GM18502 (cell line): ENCODE data around the gene ALX4.

Experiments
- ATAC-seq: cut with Tn5 transposase; IDR thresholded peaks from one replicate; pipeline ENCODE4 v1.9.1; 2021; ENCODE audit warnings: mild to moderate bottlenecking; ENCODE audit not compliant: unreplicated experiment, poor library complexity

The ALX4 gene

GRCh38 chr11:44309478-44310205 is at the start of gene ALX4:
TSS of gene ALX4 (minus strand) at chr11:44310139. CDS start at chr11:44310062, 77 bp downstream.
- no peak for ATAC-seq

GRCh38 chr11:44359162-44359561 is 49.2 kb upstream of the ALX4 start:
- ATAC-seq, result no peak

GRCh38 chr11:44358713-44359112 is 48.8 kb upstream of the ALX4 start:
- no peak for ATAC-seq

- ATAC-seq, result no peak
Observed at GRCh38 chr11:44357711-44358110, 47.8 kb upstream of the ALX4 start.

- ATAC-seq, result no peak
Observed at GRCh38 chr11:44356351-44356750, 46.4 kb upstream of the ALX4 start.

GRCh38 chr11:44351898-44352498 is 42.1 kb upstream of the ALX4 start:
- ATAC-seq, result no peak

GRCh38 chr11:44351006-44351660 is 41.2 kb upstream of the ALX4 start:
- peak; percentile 91 for ATAC-seq

- no peak for ATAC-seq
Observed at GRCh38 chr11:44349328-44349727, 39.4 kb upstream of the ALX4 start.

- ATAC-seq, result no peak
Observed at GRCh38 chr11:44348721-44349120, 38.8 kb upstream of the ALX4 start.

GRCh38 chr11:44348114-44348513 is 38.2 kb upstream of the ALX4 start:
- no peak for ATAC-seq

- ATAC-seq, result no peak
Observed at GRCh38 chr11:44347538-44347937, 37.6 kb upstream of the ALX4 start.

- no peak for ATAC-seq
Observed at GRCh38 chr11:44346983-44347382, 37.0 kb upstream of the ALX4 start.

GRCh38 chr11:44345781-44346180 is 35.8 kb upstream of the ALX4 start:
- ATAC-seq, result no peak

- ATAC-seq, result no peak
Observed at GRCh38 chr11:44344921-44345320, 35.0 kb upstream of the ALX4 start.

- no peak for ATAC-seq
Observed at GRCh38 chr11:44344423-44344820, 34.5 kb upstream of the ALX4 start.

- no peak for ATAC-seq
Observed at GRCh38 chr11:44343778-44344422, 34.0 kb upstream of the ALX4 start.

- no peak for ATAC-seq
Observed at GRCh38 chr11:44342616-44343015, 32.7 kb upstream of the ALX4 start.

- no peak for ATAC-seq
Observed at GRCh38 chr11:44340656-44341055, 30.7 kb upstream of the ALX4 start.

- no peak for ATAC-seq
Observed at GRCh38 chr11:44339530-44339883, 29.6 kb upstream of the ALX4 start.

GRCh38 chr11:44338698-44339529 is 29.0 kb upstream of the ALX4 start:
- ATAC-seq, result no peak
